H1 (cell line): Measurements from ENCODE around the gene CIT. TPM values are rescaled to one million over a fixed set of nuclear protein-coding genes. Genes with fewer than 3 reads are reported as not detected.

Experiments
- CTCF ChIA-PET: fragments of 300-600 bp; sonication (Branson Sonifier 250); formaldehyde crosslinking; loops from one replicate; lab custom pipeline; 2021; ENCODE audit not compliant: partially characterized antibody; lab: Charles Lee
- POLR2A ChIA-PET: fragments of 300-600 bp; sonication (Branson Sonifier 250); formaldehyde crosslinking; loops from one replicate; lab custom pipeline; 2021; ENCODE audit warnings: inconsistent platforms; ENCODE audit not compliant: partially characterized antibody; lab: Charles Lee
- DNase-seq, 2 experiments: peaks; one replicate each; pipeline versions ENCODE4 v3.0.0 to v3.0.0-alpha.2; 2010 to 2022; ENCODE audit warnings: low spot score in 2 of 2, low read depth in 1 of 2, mixed read lengths in 1 of 2
- FAIRE-seq: peaks from 2 replicates; lab custom pipeline; 2011; peaks lifted over from hg19 to GRCh38; lab: Jason Lieb, UNC
- H2AFZ ChIP-seq: 2 replicates; pipeline ENCODE4 v1.8.1; 2012; ENCODE audit warnings: low read length, inconsistent platforms
- H2AK5ac ChIP-seq: 2 replicates; pipeline ENCODE4 v1.6.1; 2013; ENCODE audit warnings: low read depth, low read length
- H2BK120ac ChIP-seq: replicated peaks from 2 replicates; pipeline ENCODE3; 2013; ENCODE audit warnings: low read depth, low read length, inconsistent platforms
- H2BK12ac ChIP-seq: 2 replicates; pipeline ENCODE4 v1.6.1; 2013; ENCODE audit warnings: low read depth, low read length
- H2BK15ac ChIP-seq: 2 replicates; pipeline ENCODE4 v1.6.1; 2013; ENCODE audit warnings: low read length
- H2BK20ac ChIP-seq: 2 replicates; pipeline ENCODE4 v1.6.1; 2013; ENCODE audit warnings: low read length
- H2BK5ac ChIP-seq: 2 replicates; pipeline ENCODE4 v1.6.1; 2013; ENCODE audit warnings: low read depth, low read length
- H3K14ac ChIP-seq: 2 replicates; pipeline ENCODE4 v1.6.1; 2013; ENCODE audit warnings: inconsistent platforms; ENCODE audit not compliant: insufficient read length
- H3K18ac ChIP-seq: 2 replicates; pipeline ENCODE4 v1.6.1; 2013; ENCODE audit warnings: low read length; ENCODE audit errors: extremely low read depth
- H3K23ac ChIP-seq: 2 replicates; pipeline ENCODE4 v1.6.1; 2013; ENCODE audit warnings: inconsistent platforms; ENCODE audit not compliant: insufficient read length
- H3K23me2 ChIP-seq: 2 replicates; pipeline ENCODE4 v1.6.1; 2013; ENCODE audit warnings: low read depth, low read length
- H3K27ac ChIP-seq: 2 replicates; pipeline ENCODE4 v1.6.1; 2011; ENCODE audit warnings: low read depth, low read length, inconsistent platforms
- H3K27me3 ChIP-seq, 4 experiments: replicated peaks in 1 of 4; 1 replicate in 1 of 4; 2 replicates in 3 of 4; pipeline versions ENCODE4 v1.6.1 to v1.8.1; 2011 to 2013; ENCODE audit warnings: low read length in 3 of 4, mild to moderate bottlenecking in 3 of 4, inconsistent platforms in 2 of 4, mixed read lengths in 2 of 4, moderate library complexity in 1 of 4; ENCODE audit not compliant: control insufficient read depth in 3 of 4, insufficient read depth in 3 of 4; ENCODE audit errors: extremely low read depth in 1 of 4
- H3K36me3 ChIP-seq, 4 experiments: 2 replicates each; pipeline versions ENCODE4 v1.6.1 to v1.8.1; 2011 to 2013; ENCODE audit warnings: mild to moderate bottlenecking in 4 of 4, low read length in 3 of 4, moderate library complexity in 2 of 4, control low read depth in 1 of 4, inconsistent platforms in 1 of 4; ENCODE audit not compliant: insufficient read depth in 4 of 4, control insufficient read depth in 2 of 4
- H3K4ac ChIP-seq: replicated peaks from 2 replicates; pipeline ENCODE3; 2013; ENCODE audit warnings: low read length, low read depth, mixed read lengths, inconsistent platforms; ENCODE audit not compliant: insufficient read length
- H3K4me1 ChIP-seq, 4 experiments: replicated peaks in 1 of 4; 1 replicate in 1 of 4; 2 replicates in 3 of 4; pipeline versions ENCODE4 v1.6.1 to v1.8.1; 2011 to 2013; ENCODE audit warnings: low read length in 3 of 4, inconsistent platforms in 2 of 4, mixed read lengths in 1 of 4; ENCODE audit not compliant: insufficient read depth in 4 of 4, control insufficient read depth in 3 of 4
- H3K4me2 ChIP-seq, 2 experiments: 2 replicates each; pipeline versions ENCODE4 v1.6.1 to v1.8.1; 2011 to 2013; ENCODE audit warnings: low read depth in 2 of 2, low read length in 2 of 2, control low read depth in 1 of 2, inconsistent platforms in 1 of 2, mild to moderate bottlenecking in 1 of 2; ENCODE audit not compliant: insufficient read depth in 1 of 2
- H3K4me3 ChIP-seq, 4 experiments: fragments of 200-600, 300-600 bp in 1 of 4; sonication (generic), shearing (Covaris generic), sonication (Bioruptor Twin) in 1 of 4; 2 replicates each; pipeline versions ENCODE4 v1.5.1 to v1.8.1; 2011 to 2016; ENCODE audit warnings: low read length in 4 of 4, low read depth in 3 of 4, control low read depth in 2 of 4, inconsistent platforms in 2 of 4, mild to moderate bottlenecking in 2 of 4, mixed read lengths in 1 of 4, moderate library complexity in 1 of 4; ENCODE audit not compliant: insufficient read depth in 2 of 4; ENCODE audit errors: extremely low read depth in 1 of 4
- H3K56ac ChIP-seq: replicated peaks from 2 replicates; pipeline ENCODE3; 2013; ENCODE audit warnings: low read depth, mild to moderate bottlenecking, mixed read lengths, low read length, inconsistent platforms; ENCODE audit not compliant: insufficient read length
- H3K79me1 ChIP-seq: 2 replicates; pipeline ENCODE4 v1.6.1; 2013; ENCODE audit warnings: low read depth, low read length, control low read depth
- H3K79me2 ChIP-seq, 2 experiments: 2 replicates each; pipeline versions ENCODE4 v1.6.1 to v1.8.1; 2012 to 2013; ENCODE audit warnings: low read length in 2 of 2, mild to moderate bottlenecking in 2 of 2, inconsistent platforms in 1 of 2; ENCODE audit not compliant: insufficient read depth in 2 of 2, control insufficient read depth in 1 of 2
- H3K9ac ChIP-seq, 4 experiments: replicated peaks in 1 of 4; 1 replicate in 1 of 4; 2 replicates in 3 of 4; pipeline versions ENCODE4 v1.6.1 to v1.8.1; 2011 to 2013; ENCODE audit warnings: low read depth in 3 of 4, low read length in 3 of 4, control low read depth in 2 of 4, mild to moderate bottlenecking in 2 of 4, moderate library complexity in 2 of 4, inconsistent platforms in 1 of 4; ENCODE audit errors: extremely low read depth in 1 of 4
- H3K9me3 ChIP-seq, 2 experiments: 2 replicates each; pipeline versions ENCODE4 v1.6.1 to v1.8.1; 2012 to 2013; ENCODE audit warnings: mild to moderate bottlenecking in 2 of 2, moderate library complexity in 2 of 2, control low read depth in 1 of 2, inconsistent platforms in 1 of 2, low read depth in 1 of 2, low read length in 1 of 2, mixed read lengths in 1 of 2; ENCODE audit not compliant: insufficient read depth in 2 of 2
- H4K20me1 ChIP-seq, 2 experiments: replicated peaks in 1 of 2; 2 replicates each; pipeline versions ENCODE3 to v1.8.1; 2011 to 2013; ENCODE audit warnings: inconsistent platforms in 2 of 2, low read length in 2 of 2, mild to moderate bottlenecking in 1 of 2; ENCODE audit not compliant: insufficient read depth in 2 of 2, control insufficient read depth in 1 of 2
- H4K5ac ChIP-seq: 2 replicates; pipeline ENCODE4 v1.6.1; 2013; ENCODE audit warnings: low read length, low read depth, mixed read lengths, inconsistent platforms; ENCODE audit not compliant: insufficient read length
- H4K8ac ChIP-seq: 2 replicates; pipeline ENCODE4 v1.8.0; 2013; ENCODE audit warnings: mild to moderate bottlenecking, moderate library complexity, low read length, inconsistent platforms; ENCODE audit not compliant: insufficient read depth; ENCODE audit errors: extremely low read depth
- H4K91ac ChIP-seq: replicated peaks from 2 replicates; pipeline ENCODE3; 2013; ENCODE audit warnings: low read length, mixed read lengths, inconsistent platforms; ENCODE audit not compliant: insufficient read length
- CTCF ChIP-seq, 3 experiments: IDR thresholded peaks; 1 replicate in 2 of 3; 2 replicates in 1 of 3; pipeline versions ENCODE4 v1.5.1 to v1.6.1; 2011; ENCODE audit warnings: low read length in 3 of 3, mild to moderate bottlenecking in 3 of 3, inconsistent platforms in 2 of 3, low read depth in 1 of 3, moderate library complexity in 1 of 3; ENCODE audit not compliant: insufficient read depth in 1 of 3; ENCODE audit errors: control extremely low read depth in 1 of 3
- JUND ChIP-seq: IDR thresholded peaks from 2 replicates; pipeline ENCODE4 v1.6.1; 2011; ENCODE audit warnings: mild to moderate bottlenecking, improper control_type of control experiment, low read length
- POLR2A ChIP-seq, 2 experiments: IDR thresholded peaks; 1 replicate in 1 of 2; 2 replicates in 1 of 2; pipeline ENCODE4 v1.6.1; 2011; ENCODE audit warnings: low read depth in 2 of 2, low read length in 2 of 2, mild to moderate bottlenecking in 2 of 2; ENCODE audit errors: control extremely low read depth in 1 of 2
- POU5F1 ChIP-seq: IDR thresholded peaks from 2 replicates; pipeline ENCODE4 v1.6.1; 2011; ENCODE audit warnings: low read depth, mild to moderate bottlenecking, low read length, moderate library complexity
- RBBP5 ChIP-seq: IDR thresholded peaks from 2 replicates; pipeline ENCODE4 v1.7.1; 2012; ENCODE audit warnings: low read depth, mild to moderate bottlenecking, inconsistent platforms, low read length, moderate library complexity, borderline replicate concordance
- RFX5 ChIP-seq: IDR thresholded peaks from 2 replicates; pipeline ENCODE4 v1.6.1; 2011; ENCODE audit warnings: low read depth, low read length, improper control_type of control experiment, borderline replicate concordance
- SIX5 ChIP-seq: IDR thresholded peaks from 2 replicates; pipeline ENCODE4 v1.6.1; 2011; ENCODE audit warnings: mild to moderate bottlenecking, low read depth, low read length
- SP4 ChIP-seq: IDR thresholded peaks from 2 replicates; pipeline ENCODE4 v1.6.1; 2012; ENCODE audit warnings: low read length, inconsistent platforms
- TBP ChIP-seq: IDR thresholded peaks from 2 replicates; pipeline ENCODE4 v1.6.1; 2011; ENCODE audit warnings: low read depth, low read length, improper control_type of control experiment
- USF2 ChIP-seq: IDR thresholded peaks from 2 replicates; pipeline ENCODE4 v1.6.1; 2011; ENCODE audit warnings: low read length, improper control_type of control experiment
- WGBS, 2 experiments: shearing (Covaris generic) in 1 of 2; methylation state at CpG; one replicate each; pipeline versions ENCODE4 v1.1.6 to v1.1.7; 2013 to 2015; ENCODE audit warnings: low lambda C conversion rate in 2 of 2, mixed read lengths in 2 of 2, inconsistent platforms in 1 of 2, low coverage in 1 of 2, missing lambda C conversion rate in 1 of 2; ENCODE audit not compliant: insufficient replicate concordance in 2 of 2, insufficient coverage in 1 of 2, insufficient read length in 1 of 2; ENCODE audit errors: extremely low coverage in 1 of 2, missing lambda C conversion rate in 1 of 2; 5-methylcytosine and 5-hydroxymethylcytosine counted together
- polyA plus RNA-seq, 7 experiments: library from polyadenylated mRNA; depleted of rRNA in 3 of 7; stranded (reverse) in 5 of 7; unstranded in 2 of 7; fragments of >200 nt in 5 of 7; fragments of 200-250 nt in 2 of 7; gene quantifications; 1 replicate in 5 of 7; 2 replicates in 1 of 7; 4 replicates in 1 of 7; pipeline versions ENCODE4 v1.2.1 to v1.2.3, GENCODE V29; 2011 to 2013; ENCODE audit warnings: missing spikeins in 2 of 7, mixed read lengths in 2 of 7
- total RNA-seq: library from RNA; stranded (reverse); fragmentation: NEBNext Ultra II Directional; extraction: Animal tissue kit (Norgen Biotek cat#: 25700); gene quantifications from 2 replicates; pipeline ENCODE4 v1.2.1, GENCODE V29; 2021
- TF ChIP-seq, protein P1 (sequence below): IDR thresholded peaks from 2 replicates; pipeline ENCODE4 v1.6.1; 2011; ENCODE audit warnings: low read depth, mild to moderate bottlenecking, low read length; ENCODE audit not compliant: insufficient read depth

Gene CIT
- total and polyA plus RNA-seq, 2 of the 8 experiments (the other 6 are each of a cell fraction or from before 2014, with no cell fraction given) = 17.1 to 60.9 TPM

DNA sequence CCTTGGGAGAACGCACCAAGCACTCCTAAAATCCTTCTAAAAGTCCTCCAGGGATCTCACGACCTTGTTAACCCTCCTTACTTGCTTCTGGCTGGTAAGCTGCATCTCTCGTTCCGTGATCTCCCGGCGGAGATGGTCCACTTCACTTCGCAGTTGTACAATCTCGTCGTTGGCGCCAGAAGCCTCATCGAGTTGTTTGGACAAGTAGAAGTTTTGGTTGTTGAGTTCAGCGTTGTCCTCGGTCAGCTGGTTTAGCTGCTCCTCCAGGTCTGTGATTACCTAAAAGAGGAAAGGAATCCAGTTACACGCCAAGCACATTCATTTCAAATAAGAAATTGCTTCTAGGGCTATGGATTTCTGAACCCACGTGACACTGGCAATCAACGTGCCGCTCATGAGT lies 142.0 kb downstream of the CIT start:
- Histone ChIP-seq H2BK20ac (no peak overlapping the region), H2BK12ac (no peak overlapping the region), H3K4me3 (no peak overlapping the region), H2AK5ac (no peak overlapping the region), H3K79me1 (no peaks in the 10 kb centered on the region), H3K56ac (no peak overlapping the region), H3K79me2 (no peaks in the 10 kb centered on the region), H3K9ac (no peak overlapping the region), H3K27ac (no peak overlapping the region), H2BK15ac (no peak overlapping the region), H4K8ac (no peak overlapping the region), H3K18ac (no peak overlapping the region), H3K14ac (no peak overlapping the region), H3K4me1 (no peaks in the 10 kb centered on the region), H3K4me2 (no peak overlapping the region), H4K5ac (no peak overlapping the region), H3K36me3 (peaks cover 7 to 25% (median 21%) of the 10 kb centered on the region in 4 experiments; a peak in 7 of 8 replicates), H3K23ac (no peak overlapping the region), H4K20me1 (peaks cover 0 to 2% of the 10 kb centered on the region in 2 experiments), H2BK5ac (no peak overlapping the region), H3K23me2 (no peaks in the 10 kb centered on the region), H2AFZ (no peak overlapping the region), H2BK120ac (no peak overlapping the region), H4K91ac (no peak overlapping the region), H3K27me3 (no peaks in the 10 kb centered on the region), H3K4ac (no peak overlapping the region), H3K9me3 (no peaks in the 10 kb centered on the region)
- CTCF ChIA-PET = interaction anchor here (0.9 kb wide), 1 partner anchor 19 kb away, joined by 3 read pairs; no protein-coding TSS in a partner anchor
- POLR2A ChIA-PET = no interaction called here
- no peak for FAIRE-seq
- WGBS, 2 experiments = 90% methylated on average over 17 of the region's 17 CpGs; no CpG with 5 or more reads in 1 of the 2 experiments
- no peak for DNase-seq
- TF ChIP-seq, protein P1, sequence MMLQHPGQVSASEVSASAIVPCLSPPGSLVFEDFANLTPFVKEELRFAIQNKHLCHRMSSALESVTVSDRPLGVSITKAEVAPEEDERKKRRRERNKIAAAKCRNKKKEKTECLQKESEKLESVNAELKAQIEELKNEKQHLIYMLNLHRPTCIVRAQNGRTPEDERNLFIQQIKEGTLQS = no peak
- no peak for TF ChIP-seq RFX5
- no peak for TF ChIP-seq RBBP5
- TF ChIP-seq SP4 = no peak
- no peak for TF ChIP-seq USF2
- no peak for TF ChIP-seq TBP
- TF ChIP-seq POU5F1 = no peak
- no peak for TF ChIP-seq POLR2A (IDR thresholded peaks at IDR 0.05; ENCODE audit: control extremely low read depth in 1 of 2, low read depth in 2 of 2, low read length in 2 of 2)
- TF ChIP-seq CTCF (IDR thresholded peaks at IDR 0.05; ENCODE audit: control extremely low read depth in 1 of 3, insufficient read depth in 1 of 3, low read depth in 1 of 3, low read length in 3 of 3) = no peak
- TF ChIP-seq SIX5 = no peak
- TF ChIP-seq JUND = no peak
